ENCODE results near the gene CDH13.
A peak's percentile ranks its signal among the peaks of the same experiment; 100 is the strongest.

The CDH13 gene

DNA sequence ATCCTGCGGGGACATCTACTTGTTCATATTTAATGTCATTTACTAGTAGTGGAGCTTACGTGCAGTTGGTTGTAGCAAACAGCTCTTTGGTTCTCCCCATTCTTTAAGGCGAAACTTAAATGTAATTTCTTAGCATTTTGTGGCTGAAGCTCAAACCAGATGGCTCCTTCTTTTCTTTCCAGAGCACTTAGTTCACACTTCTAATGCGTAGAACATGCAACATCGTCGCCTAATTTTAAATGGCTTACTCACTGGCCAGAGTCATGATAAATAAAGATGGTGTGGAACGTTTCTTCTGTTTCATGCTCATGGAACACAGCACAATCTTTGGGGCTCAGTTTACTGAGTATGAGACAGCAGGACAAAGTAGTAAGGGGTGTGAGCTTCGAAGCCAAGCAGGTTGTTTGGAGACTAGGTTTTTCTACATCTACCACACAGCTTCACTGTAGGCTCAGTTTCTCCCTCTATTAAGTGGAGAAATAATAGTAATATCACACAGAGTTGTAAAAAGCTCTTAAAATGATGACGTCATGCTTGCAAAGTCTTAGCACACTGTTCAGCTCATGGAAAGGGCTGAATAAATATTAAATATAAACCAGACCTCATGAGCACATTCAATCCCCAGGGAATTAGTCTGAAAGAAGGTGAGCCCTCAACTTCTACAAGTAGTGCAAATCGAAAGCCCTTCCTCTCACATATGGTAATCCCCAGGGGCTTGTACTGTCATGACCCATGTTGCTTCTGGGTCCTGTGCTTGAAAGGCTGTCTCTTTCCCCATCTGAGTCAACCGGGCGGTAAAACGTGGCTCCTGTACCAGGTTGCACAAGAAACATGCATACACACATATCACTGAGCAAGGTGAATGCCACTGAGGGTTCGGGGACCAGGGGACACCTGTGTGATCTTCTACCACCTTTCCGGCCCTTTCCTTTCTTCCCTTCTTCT is 384.3 kb downstream of the CDH13 start:
- no peak for DNase-seq

DNA sequence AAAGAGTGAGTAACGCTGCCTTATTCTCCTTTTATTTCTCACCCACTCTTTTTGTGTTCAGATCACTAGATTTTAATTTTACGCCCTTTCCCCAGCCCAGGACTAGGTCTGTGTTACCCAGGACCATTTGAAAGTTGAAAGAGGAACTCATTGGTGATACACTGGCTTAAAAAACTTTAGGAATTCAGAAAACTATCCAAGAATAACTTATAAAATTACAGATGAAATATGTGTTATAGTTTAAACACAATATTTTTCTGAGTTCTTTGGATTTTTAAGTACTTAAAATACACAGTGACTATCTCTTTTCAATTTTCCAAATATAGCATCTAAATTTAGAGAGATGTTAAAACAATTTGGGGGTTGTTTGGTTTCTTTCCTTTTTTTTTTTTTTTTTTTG is 385.2 kb downstream of the CDH13 start:
- no peak for DNase-seq

DNA sequence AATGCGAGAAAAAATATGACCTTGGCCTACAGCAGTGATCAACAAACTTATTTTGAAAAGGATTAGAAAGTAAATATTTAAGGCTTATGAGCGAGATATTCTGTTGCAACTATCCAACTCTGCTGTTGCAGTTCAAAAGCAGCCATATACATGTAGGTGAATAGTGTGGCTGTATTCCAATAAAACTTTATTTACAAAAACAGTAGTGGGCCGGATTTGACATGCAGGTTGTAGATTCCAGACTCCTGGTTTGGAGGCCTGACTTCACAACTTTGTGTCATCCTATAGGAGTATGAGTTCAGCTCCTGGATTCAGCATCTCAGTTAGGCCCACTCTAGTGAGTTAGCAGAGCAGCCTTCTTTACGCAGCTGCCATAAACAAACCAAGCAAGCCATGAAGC is 386.3 kb downstream of the CDH13 start:
- DNase-seq = no peak

DNA sequence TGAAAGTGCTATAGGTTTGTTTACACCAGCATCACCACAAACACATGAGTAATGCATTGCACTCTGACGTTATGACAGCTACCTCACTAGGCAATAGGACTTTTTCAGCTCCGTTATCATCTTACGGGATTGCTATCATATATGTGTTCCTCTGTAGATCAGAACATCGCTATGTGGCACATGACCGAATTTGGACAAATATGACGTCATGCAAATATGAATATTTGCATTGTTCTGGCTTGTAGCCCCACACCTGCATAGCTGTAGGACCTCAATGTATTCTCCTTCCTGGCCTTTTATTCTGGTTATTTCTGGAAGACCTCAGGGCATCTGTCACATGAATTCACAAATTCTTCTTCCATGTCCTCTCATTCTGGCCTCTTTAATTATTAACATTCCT is 393.2 kb downstream of the CDH13 start:
- no peak for DNase-seq

DNA sequence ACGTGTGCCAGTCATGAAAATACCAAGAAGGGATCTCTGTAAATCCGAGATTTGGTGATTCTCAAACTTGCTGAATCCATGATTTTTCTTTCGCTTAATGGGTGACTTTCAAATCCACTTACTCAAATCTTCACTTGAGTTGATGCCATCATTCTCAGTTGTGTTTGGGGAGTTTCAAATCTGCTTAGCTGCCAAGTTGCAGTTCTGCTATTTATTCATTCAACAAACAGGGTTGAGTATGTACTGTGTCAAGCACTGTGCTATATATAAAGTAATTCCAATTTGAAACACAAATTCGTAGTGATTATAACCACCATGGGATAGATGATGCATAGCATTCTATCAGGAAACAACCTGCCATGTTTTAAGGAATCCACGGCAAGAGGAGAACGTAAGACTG is 394.3 kb downstream of the CDH13 start:
- DNase-seq = no peak

DNA sequence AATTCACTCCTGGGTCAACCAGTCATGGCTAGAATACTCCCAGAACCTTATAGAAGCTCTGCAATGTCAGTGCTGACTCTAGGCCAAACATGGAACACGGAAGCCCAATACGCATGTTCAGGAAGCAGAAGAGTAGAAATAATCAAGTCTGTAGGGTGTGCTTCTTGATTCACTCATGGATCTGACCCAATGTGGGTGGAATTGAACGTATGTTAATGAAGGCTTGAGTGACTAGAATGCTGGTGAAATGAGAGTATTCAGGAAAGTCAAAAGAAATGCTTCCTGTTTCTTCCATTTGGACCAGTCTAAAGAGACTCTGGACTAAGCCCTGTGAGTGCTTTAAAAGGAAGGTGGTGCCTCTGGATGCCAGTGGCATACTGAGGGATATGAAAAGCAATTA is 395.0 kb downstream of the CDH13 start:
- no peak for DNase-seq

DNA sequence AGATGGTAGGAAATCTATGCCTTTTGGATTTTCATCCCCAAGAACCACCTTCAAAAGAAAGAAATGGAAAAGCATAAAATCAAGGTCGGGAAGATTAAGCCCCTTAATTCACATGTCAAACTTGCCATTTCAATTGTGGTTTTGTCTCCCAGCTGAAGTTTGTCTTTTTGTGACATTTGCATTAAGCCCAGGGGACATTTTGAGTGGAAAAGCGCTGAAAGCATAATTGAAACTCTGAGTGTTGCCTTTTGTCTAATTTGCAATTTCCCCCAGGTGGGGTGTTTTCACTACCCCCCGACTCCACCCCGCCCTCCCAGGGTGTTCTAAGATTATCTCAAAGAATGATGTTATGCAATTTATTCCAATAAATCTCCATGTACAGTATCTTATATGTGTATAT is 396.2 kb downstream of the CDH13 start:
- DNase-seq = no peak

DNA sequence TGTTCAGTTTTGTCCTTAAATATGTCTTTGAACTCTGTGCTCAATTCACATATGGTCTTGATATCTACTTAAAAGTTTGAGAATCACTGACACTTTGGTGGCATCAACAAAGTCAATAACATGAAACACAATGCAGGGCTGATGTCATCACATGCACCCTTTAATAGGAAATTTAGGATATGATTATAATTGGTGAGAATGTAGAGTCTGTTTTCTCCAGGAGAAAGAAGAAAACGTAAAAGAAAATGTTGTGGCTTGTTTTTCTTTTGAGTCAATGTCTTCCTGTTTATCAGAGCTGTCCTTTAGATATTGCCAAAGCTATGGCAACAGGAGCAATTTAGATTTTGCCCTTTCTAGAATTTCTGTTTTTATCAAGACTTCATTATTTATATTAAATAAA is 396.9 kb downstream of the CDH13 start:
- no peak for DNase-seq

DNA sequence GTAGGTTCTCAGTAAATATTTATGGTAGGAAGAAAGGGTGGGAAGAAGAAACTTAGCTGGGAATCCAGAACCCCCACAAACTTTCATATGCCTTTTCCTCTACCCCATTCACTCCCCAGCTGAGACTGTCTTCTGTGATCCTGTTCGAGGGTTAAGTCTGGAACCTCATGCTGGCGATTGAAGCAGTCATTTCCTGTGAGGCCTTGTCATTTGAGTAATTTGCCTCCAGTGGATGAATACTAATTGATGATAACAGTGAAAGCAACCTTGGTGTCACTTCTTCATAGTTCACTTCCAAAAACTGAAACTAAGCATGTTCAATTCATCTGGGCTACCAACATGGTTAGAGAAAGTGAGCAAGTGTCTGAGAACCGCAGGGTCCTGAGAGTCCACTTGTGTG is 401.2 kb downstream of the CDH13 start:
- no peak for DNase-seq

DNA sequence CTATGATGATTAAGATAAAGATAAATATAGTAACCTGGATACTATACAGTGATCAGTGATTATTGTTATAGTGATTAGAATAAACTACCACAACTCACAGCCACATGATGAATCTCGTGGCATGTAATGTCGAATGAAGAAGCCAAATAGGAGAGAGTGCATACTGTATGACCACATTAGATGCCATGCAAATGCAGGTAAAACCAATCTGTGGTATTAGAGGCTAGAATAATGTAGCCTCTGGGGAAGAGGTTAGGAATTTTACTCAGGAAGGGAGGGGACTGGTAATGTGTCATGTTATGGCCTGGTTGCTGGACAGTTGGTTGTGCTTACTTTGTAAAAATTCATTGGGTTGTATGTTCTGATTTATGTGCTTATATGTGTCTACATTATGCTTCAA is 402.7 kb downstream of the CDH13 start:
- DNase-seq = no peak

DNA sequence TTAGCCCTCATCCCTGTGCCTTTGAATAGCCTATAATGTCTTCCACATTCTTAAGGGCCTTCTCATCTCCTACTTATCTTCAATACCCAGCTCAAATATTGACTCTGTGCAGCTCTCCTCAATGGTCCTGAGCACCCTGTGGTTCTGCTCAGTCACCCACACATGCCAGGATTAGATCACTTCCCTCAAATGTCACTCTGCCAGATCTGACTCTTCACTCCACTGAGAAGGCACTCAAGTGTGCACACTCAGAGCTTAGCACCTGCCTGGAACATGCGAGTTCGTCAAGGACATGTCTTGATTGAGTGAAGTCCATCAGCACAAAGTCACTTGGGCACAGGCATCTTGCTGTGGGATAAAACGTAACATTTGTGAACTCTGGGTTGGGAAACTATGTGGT is 404.8 kb downstream of the CDH13 start:
- no peak for DNase-seq

DNA sequence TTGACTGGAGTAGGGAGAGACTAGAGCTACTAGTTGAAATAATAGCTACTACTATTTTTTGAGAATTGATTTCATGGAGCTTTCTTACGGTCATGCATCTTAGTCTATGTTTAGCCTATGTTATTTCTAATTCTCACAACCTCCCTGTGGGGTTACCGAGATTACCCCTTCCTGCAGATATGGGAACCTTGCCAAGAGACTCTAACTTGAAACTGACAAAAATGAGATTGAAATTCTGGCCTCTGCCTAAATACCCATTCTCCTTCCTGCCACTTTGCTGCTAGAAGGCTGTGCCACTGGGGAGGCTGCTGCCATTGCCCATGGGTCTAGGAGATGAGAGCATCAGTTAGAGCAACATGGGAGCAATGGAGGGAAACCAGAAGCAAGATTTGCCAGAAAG is 410.3 kb downstream of the CDH13 start:
- no peak for DNase-seq

DNA sequence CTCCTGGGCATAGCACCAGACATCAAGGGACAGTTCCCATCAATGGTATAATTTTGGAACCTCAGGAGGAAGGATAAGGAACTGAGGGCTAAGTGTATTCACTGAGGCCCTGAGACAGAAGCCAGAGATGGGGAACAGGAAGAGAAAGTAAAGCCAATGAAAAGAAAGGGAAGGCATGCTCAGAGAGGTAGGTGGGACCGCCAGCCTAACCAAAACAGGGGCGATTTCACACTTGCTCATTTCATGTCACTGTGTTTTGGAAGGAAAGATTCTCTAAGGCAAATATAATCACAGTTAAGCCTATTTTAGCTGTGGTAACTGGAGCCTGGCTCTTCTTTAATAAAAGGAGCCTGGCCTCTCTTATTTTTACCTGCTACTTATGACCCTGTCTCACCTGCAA is 411.1 kb downstream of the CDH13 start:
- DNase-seq = no peak

DNA sequence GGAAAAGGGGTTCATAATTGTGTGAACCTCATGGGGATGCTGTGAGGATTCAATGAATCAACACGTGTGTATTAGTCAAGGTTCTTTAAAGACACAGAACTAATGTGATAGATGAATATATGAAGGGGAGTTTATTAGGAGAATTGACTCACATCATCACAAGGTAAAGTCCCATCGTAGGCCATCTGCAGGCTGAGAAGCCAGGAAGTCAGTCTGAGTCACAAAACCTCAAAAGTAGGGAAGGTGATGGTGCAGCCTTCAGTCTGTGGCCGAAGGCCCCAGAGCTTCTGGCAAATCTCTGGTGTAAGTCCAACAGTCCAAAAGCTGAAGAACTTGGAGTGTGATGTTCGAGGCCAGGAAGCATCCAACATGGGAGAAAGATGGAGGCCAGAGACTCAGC is 413.4 kb downstream of the CDH13 start:
- no peak for DNase-seq

DNA sequence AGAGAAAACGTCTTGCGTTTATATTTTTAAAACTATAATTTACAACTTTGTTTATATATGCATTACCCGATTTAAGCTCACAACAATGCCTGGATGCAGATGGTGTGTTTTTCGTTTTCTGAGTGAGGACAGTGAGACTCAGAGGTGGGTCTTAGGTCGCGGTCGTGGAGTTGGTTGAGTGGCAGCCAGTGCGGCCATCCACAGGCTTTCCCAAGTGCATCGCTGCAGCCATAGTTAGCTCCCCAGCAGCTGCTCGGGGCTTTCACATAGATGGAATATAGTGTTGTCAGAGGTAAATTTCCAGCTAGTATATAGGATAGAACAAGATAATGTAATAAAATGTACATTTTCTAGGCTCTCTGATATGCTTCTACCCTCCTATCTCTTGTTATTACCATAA is 417.8 kb downstream of the CDH13 start:
- DNase-seq = no peak

DNA sequence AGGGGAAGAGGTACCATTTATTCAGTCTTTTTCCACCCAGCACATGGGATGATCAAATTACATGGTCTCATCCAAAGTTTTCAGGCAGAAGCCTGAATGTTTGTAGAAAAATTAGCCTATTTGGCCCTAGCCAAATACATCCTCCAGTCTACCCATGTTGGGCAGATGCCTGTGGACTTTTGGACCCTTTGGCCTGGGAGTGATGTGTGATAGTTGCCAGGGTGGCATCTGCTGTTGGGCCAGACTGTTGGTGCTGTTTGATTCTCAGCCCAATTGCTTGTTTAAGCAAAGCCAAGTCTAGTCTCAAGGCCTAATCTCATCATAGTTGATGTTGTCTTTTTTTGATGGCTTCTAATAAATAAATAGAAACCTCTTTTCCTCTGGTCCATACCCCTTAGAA is 419.0 kb downstream of the CDH13 start:
- DNase-seq = no peak

DNA sequence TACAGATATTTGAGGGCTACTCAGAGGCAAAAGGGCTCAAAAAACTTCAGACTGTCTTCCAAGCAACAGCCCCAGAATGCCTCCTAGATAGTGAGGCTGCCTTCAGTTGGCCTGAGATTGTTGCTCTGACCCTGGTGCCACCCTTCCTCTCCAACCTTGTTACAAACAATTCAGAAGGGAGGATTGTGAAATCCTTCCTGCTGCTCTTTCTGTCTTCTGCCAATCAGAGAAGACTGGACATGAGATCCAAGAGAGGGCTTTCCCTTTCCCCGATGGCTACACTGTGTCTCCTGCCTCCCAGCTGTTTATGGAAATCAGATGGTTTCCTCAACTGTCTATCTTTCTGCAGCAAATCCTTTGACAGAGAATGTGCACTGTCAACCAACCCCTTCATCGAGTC is 419.9 kb downstream of the CDH13 start:
- no peak for DNase-seq

DNA sequence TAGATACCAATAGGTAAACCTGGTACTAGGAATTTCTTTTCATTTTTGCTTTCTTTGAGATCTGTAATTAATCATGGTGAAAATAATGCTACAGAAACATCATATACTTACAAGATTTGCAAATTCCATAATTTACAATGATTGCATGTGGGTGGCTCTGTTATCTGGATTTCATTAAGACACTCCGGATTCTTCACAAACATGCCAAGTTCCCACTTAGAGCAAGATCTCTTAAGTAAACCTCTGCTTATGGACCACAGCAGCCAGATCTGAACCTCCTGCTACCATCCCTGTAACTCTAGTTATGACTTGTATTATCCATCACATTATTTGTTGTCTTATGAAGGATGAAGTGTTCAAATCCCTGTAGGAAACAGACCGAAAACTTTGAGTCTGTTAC is 424.7 kb downstream of the CDH13 start:
- DNase-seq = no peak

DNA sequence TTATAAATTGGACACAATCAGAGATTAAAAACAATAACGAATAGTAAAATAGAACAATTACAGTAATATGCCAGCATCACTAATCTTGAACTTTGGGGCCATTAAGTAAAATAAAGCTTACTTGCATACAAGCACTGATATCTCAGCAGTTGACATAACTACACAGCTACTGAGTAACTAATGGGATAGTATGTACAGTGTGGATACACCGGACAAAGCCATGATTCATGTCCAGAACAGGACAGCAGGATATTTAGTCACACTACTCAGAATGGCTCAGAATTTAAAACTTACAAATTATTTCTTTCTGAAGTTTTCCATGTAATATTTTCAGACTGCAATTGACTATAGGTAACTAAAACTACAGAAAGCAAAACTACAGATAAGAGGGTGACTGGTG is 427.5 kb downstream of the CDH13 start:
- DNase-seq = no peak

DNA sequence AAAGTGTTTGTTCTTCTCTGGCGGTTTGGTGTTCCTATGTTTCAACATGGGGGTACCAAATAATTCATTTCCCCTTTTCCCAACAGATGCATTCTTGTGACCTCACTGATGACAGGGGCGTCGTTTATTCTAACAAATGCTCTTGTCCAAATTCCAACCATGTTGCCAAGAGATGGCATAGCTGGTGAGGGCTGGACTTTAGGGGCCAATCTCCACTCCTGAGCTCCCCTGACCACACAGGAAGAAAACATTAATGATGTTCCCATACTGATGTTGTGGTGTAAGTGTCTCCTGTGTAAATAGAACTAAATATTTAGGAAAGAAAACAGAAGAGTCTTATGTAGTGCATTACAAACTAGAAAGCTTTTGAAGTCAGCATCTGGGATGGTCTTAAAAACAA is 431.6 kb downstream of the CDH13 start:
- DNase-seq = no peak

DNA sequence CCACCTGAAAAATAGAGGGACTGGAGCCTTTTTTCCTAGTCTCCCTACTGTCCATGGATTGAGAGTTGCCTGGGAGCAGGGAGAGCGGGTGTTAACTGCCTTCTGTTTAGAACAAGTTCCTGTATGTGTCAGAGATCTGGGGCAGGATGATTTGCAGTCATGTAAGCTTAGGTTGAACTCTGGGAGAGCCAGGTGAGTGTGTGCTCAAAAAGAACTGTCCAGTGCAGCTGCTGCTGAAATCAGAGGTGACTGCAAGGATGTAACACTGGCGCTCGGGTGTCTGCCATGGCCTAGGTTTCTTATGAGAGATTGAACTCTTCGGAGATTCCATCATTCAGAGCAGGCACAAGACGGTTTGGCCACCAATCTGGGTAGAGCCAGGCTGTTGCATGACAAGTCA is 432.5 kb downstream of the CDH13 start:
- DNase-seq = no peak

DNA sequence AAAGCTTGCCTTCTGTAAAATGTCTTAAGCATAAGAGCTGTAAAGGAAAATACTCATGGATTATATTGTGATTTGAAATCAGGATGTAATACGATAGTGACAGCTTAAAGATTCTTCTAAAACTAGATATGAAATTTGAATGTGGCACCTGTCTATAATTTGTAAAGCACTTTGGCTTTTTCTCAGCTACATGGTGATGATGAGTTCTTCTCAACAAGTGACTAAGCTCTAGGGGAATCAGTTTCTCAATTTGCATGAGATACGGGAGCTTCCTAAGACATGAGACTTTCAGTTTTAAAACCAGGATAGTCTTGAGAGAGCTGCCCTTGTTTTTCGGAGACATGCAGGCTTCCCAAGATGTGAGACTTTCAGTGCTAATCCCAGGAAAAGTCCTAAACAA is 439.2 kb downstream of the CDH13 start:
- DNase-seq = no peak

DNA sequence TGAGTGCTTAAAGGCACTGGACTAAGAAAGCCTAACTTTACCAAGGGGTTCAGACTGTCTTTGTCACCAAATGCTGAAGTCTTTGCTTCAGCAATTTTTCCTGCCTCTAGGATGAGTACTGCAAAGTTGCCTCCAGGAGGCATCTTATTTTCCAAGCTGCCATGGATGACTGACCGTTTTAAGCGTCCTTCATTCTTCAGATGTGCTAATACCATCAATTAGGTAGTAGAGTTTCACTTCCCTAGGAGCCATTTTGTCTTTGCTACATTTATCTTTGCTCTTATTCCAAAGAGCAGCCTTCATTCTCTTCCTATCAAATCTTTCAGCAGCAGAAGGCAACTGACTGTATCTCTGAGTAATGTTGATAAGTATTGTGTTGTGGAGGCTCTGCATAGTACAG is 440.1 kb downstream of the CDH13 start:
- DNase-seq = no peak

DNA sequence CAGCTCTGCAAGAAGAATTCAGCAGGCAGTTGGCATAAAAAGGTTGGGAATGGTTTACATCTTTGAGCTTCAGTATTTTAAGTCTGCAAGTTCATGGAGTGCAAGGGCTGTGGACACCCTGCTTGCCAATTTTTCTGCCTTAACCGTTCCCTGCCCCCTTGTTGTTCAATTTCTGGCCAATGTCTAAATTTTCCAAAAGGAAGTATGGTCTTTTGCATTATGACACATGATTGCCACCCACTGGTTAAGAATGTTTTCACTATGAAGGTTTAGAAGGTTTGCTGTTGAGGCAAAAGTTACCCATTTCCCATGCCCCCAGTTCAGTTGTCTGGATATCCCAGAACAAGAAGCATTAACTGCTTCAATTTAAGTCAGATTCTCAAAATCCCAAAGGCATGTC is 441.9 kb downstream of the CDH13 start:
- peak; percentile 6 for DNase-seq
